Measurements from ENCODE around the gene TM9SF4. TPM values are rescaled to one million over a fixed set of nuclear protein-coding genes. Genes with fewer than 3 reads are reported as not detected.

The TM9SF4 gene
- polyA plus RNA-seq, 3 donors, result 65.3 to 68.8 (median 68.7) TPM

GRCh38 chr20:32205843-32206759 is 96.6 kb downstream of the TM9SF4 start:
- DNase-seq (ENCODE audit: low read depth in 3 of 3, low spot score in 2 of 3), result no peak

GRCh38 chr20:32206760-32207625 is 97.5 kb downstream of the TM9SF4 start:
- no peak for DNase-seq (ENCODE audit: low read depth in 3 of 3, low spot score in 2 of 3)

GRCh38 chr20:32207626-32208498 is 98.3 kb downstream of the TM9SF4 start, which contains the start of the genes PLAGL2 and POFUT1:
Gene PLAGL2 (minus strand): TSS chr20:32207743. CDS start chr20:32202178, 5,565 bp downstream.
Gene POFUT1 (plus strand): TSS chr20:32207880. CDS start chr20:32207942, 62 bp downstream.
- peak in 2 of 3 donors; percentile 75 to 81 for DNase-seq (ENCODE audit: low read depth in 3 of 3, low spot score in 2 of 3)

- no peak for DNase-seq (ENCODE audit: low read depth in 3 of 3, low spot score in 2 of 3)
Measured at GRCh38 chr20:32208499-32209154, 99.1 kb downstream of the TM9SF4 start.

GRCh38 chr20:32209850-32210605 is 100.5 kb downstream of the TM9SF4 start:
- DNase-seq (ENCODE audit: low read depth in 3 of 3, low spot score in 2 of 3), result no peak

- DNase-seq (ENCODE audit: low read depth in 3 of 3, low spot score in 2 of 3), result no peak
Measured at GRCh38 chr20:32213870-32214269, 104.4 kb downstream of the TM9SF4 start.

GRCh38 chr20:32215147-32215546 is 105.6 kb downstream of the TM9SF4 start:
- no peak for DNase-seq (ENCODE audit: low read depth in 3 of 3, low spot score in 2 of 3)

GRCh38 chr20:32215729-32216128 is 106.2 kb downstream of the TM9SF4 start:
- no peak for DNase-seq (ENCODE audit: low read depth in 3 of 3, low spot score in 2 of 3)

GRCh38 chr20:32216179-32217142 is 106.9 kb downstream of the TM9SF4 start:
- no peak for DNase-seq (ENCODE audit: low read depth in 3 of 3, low spot score in 2 of 3)

Other genes with a start within 250 kb of the TM9SF4 start
- gene DUSP15, start 239.2 kb upstream of the TM9SF4 start, polyA plus RNA-seq (ENCODE audit: insufficient read length in 3 of 3), result 10 to 100 TPM; 15.3 to 18.8 (median 16.4) TPM
- gene TTLL9, start 239.1 kb upstream of the TM9SF4 start, polyA plus RNA-seq (ENCODE audit: insufficient read length in 3 of 3), result 1 to 10 TPM; 2.7 to 3.3 (median 2.9) TPM
- gene PDRG1, start 157.7 kb upstream of the TM9SF4 start, polyA plus RNA-seq (ENCODE audit: insufficient read length in 3 of 3), result 10 to 100 TPM; 19.8 to 22.1 (median 20.4) TPM
- gene XKR7, start 141.6 kb upstream of the TM9SF4 start, polyA plus RNA-seq (ENCODE audit: insufficient read length in 3 of 3), result under 1 TPM; 0.24 to 0.33 (median 0.26) TPM
- 1 to 10 TPM; 6.3 to 6.4 (median 6.3) TPM for gene CCM2L, start 99.3 kb upstream of the TM9SF4 start, polyA plus RNA-seq (ENCODE audit: insufficient read length in 3 of 3)
- 1 to 10 TPM; 2.2 to 3.3 (median 2.6) TPM for gene HCK, start 57.5 kb upstream of the TM9SF4 start, polyA plus RNA-seq (ENCODE audit: insufficient read length in 3 of 3)
- 10 to 100 TPM; 19.2 to 21.5 (median 19.4) TPM for gene PLAGL2, start 98.0 kb downstream of the TM9SF4 start, polyA plus RNA-seq (ENCODE audit: insufficient read length in 3 of 3)
- gene POFUT1, start 98.2 kb downstream of the TM9SF4 start, polyA plus RNA-seq (ENCODE audit: insufficient read length in 3 of 3), result 10 to 100 TPM; 42.7 to 44.7 (median 43.0) TPM
- 10 to 100 TPM; 47.1 to 49.1 (median 47.9) TPM for gene KIF3B, start 167.9 kb downstream of the TM9SF4 start, polyA plus RNA-seq (ENCODE audit: insufficient read length in 3 of 3)
- gene ASXL1, start 248.6 kb downstream of the TM9SF4 start, polyA plus RNA-seq (ENCODE audit: insufficient read length in 3 of 3), result 10 to 100 TPM; 55.8 to 58.9 (median 58.6) TPM

Measured in right renal cortex interstitium (tissue), 3 donors.